Kidney (tissue), 14 donors: ENCODE results near the gene APOE. TPM values are rescaled to one million over a fixed set of nuclear protein-coding genes. Genes with fewer than 3 reads are reported as not detected.

Experiments used
- DNase-seq, 5 donors: peaks; one replicate each; pipeline ENCODE4 v3.0.0-alpha.2; 2013 to 2020
- FAIRE-seq: peaks from 2 replicates; lab custom pipeline; 2012; peaks lifted over from hg19 to GRCh38; lab: Jason Lieb, UNC
- H3K27ac ChIP-seq, 2 donors: one replicate each; pipeline ENCODE4 v1.7.0; 2013; ENCODE audit warnings: low read depth in 2 of 2, low read length in 2 of 2, inconsistent platforms in 1 of 2
- H3K27me3 ChIP-seq: one replicate; pipeline ENCODE4 v1.7.1; 2013; ENCODE audit warnings: low read length, inconsistent platforms; ENCODE audit not compliant: control insufficient read depth, insufficient read depth
- H3K36me3 ChIP-seq, 3 donors: one replicate each; pipeline versions ENCODE4 v1.7.0 to v1.7.1; 2013; ENCODE audit warnings: low read length in 3 of 3, control low read depth in 1 of 3, inconsistent platforms in 1 of 3; ENCODE audit not compliant: insufficient read depth in 3 of 3, control insufficient read depth in 2 of 3
- H3K4me1 ChIP-seq, 3 donors: one replicate each; pipeline versions ENCODE4 v1.7.0 to v1.7.1; 2013; ENCODE audit warnings: low read length in 3 of 3, inconsistent platforms in 1 of 3, low read depth in 1 of 3; ENCODE audit not compliant: control insufficient read depth in 2 of 3, insufficient read depth in 2 of 3
- H3K4me3 ChIP-seq, 3 donors: one replicate each; pipeline versions ENCODE4 v1.7.0 to v1.8.1; 2013; ENCODE audit warnings: low read length in 3 of 3, control low read depth in 1 of 3, inconsistent platforms in 1 of 3
- H3K9ac ChIP-seq, 3 donors: one replicate each; pipeline versions ENCODE4 v1.7.0 to v1.7.1; 2013; ENCODE audit warnings: low read length in 3 of 3, control low read depth in 1 of 3, inconsistent platforms in 1 of 3
- H3K9me3 ChIP-seq, 3 donors: one replicate each; pipeline versions ENCODE4 v1.7.0 to v1.7.1; 2013; ENCODE audit warnings: low read length in 3 of 3, control low read depth in 1 of 3, inconsistent platforms in 1 of 3; ENCODE audit not compliant: control insufficient read depth in 2 of 3, insufficient read depth in 1 of 3
- CTCF ChIP-seq: IDR thresholded peaks from 3 replicates; pipeline ENCODE4 v1.5.1; 2012; ENCODE audit warnings: mild to moderate bottlenecking, moderate library complexity, borderline replicate concordance; ENCODE audit not compliant: insufficient read depth; ENCODE audit errors: extremely low read depth
- intact Hi-C: fragments of 100-400 bp; cut with DNase I; formaldehyde crosslinking; loops from one replicate; pipeline ENCODE4 v1.11.1; 2022
- polyA plus RNA-seq: library from polyadenylated mRNA; stranded (reverse); fragments of 350-450 nt; fragmentation: Illumina TruSeq; extraction: RNeasy Lipid Tissue Mini Kit (QIAGEN cat#74804); gene quantifications from one replicate; pipeline ENCODE4 v1.2.3, GENCODE V29; 2014; ENCODE audit warnings: low read depth, low replicate concordance; ENCODE audit not compliant: insufficient read depth
- total RNA-seq: library from RNA; stranded (reverse); fragmentation: NEBNext Ultra II Directional; extraction: Animal tissue kit (Norgen Biotek cat#: 25700); gene quantifications from one replicate; pipeline ENCODE4 v1.2.1, GENCODE V29; 2021
- donor health status: control.
- donor health status: control.
- donor health status: control.
- donor health status: control.
- donor health status: control.
- donor health status: DM: yes; HTN: yes; CAD: no.
- donor health status: Normal renal cell carcinoma (clear cell type).

Gene APOE
- total and polyA plus RNA-seq, 2 donors from 2014 or later, result 122 to 2,837 TPM

DNA sequence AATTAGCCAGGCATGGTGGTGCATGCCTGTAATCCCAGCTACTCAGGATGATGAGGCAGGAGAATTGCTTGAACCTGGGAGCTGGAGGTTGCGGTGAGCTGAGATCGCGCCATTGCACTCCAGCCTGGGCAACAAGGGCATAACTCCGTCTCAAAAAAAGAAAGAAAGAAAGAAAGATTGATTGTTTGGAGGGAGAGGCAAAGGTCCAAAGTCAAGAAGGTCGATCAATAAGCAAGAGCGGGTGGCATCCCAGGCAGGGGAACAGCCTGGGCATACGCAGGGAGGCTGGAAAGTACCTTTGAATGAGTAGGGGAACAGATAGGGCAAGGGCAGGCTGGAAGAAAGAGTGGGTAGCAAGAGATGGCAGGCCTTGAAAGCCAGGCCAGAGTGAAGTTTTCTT, 24.5 kb downstream of the APOE start:
- no peak overlapping the region for H3K27ac ChIP-seq
- no peak for FAIRE-seq
- H3K4me1 ChIP-seq, result no peaks in the 10 kb centered on the region
- intact Hi-C loops, result no loop called here
- no peak for DNase-seq
- no peak for TF ChIP-seq CTCF
- H3K9ac ChIP-seq, result no peak overlapping the region
- no peak overlapping the region for H3K4me3 ChIP-seq
- H3K27me3 ChIP-seq, result no peaks in the 10 kb centered on the region
- H3K36me3 ChIP-seq, result no peaks in the 10 kb centered on the region
- H3K9me3 ChIP-seq, result no peaks in the 10 kb centered on the region

- Histone ChIP-seq H3K27me3 (no peaks in the 10 kb centered on the region), H3K27ac (no peak overlapping the region), H3K36me3 (no peaks in the 10 kb centered on the region), H3K4me3 (no peak overlapping the region), H3K4me1 (peaks cover 0 to 2% (median 0%) of the 10 kb centered on the region in 3 donors), H3K9me3 (no peaks in the 10 kb centered on the region), H3K9ac (no peak overlapping the region)
- DNase-seq, result no peak
- no peak for FAIRE-seq
- intact Hi-C loops, result no loop called here
- TF ChIP-seq CTCF, result no peak
These were observed 25.9 kb downstream of the APOE start for GRCh38 chr19:44931541-44931940.

DNA sequence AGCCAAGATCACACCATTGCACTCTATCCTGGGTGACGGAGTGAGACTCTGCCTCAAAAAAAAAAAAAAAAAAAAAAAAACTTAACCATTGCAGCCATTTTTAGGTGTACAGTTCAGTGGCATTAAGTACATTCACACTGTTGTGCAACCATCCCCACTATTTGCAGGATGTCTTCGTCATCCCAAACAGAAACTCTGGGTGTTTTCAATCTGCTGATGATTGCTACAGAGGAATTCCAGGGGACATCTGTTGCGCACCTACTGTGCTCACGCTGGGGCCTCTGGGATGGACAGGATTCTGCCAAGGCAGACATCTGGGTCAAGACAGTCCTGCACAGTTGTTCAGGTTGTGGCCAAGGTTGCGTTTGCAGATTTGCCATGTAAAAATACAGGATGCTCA, 34.1 kb downstream of the APOE start:
- H3K9ac ChIP-seq, result no peak overlapping the region
- no peak for TF ChIP-seq CTCF
- H3K4me1 ChIP-seq, result peaks cover 0 to 2% (median 0%) of the 10 kb centered on the region in 3 donors
- H3K36me3 ChIP-seq, result no peaks in the 10 kb centered on the region
- no peaks in the 10 kb centered on the region for H3K9me3 ChIP-seq
- no peaks in the 10 kb centered on the region for H3K27me3 ChIP-seq
- no peak for FAIRE-seq
- intact Hi-C loops, result no loop called here
- H3K27ac ChIP-seq, result no peak overlapping the region
- no peak overlapping the region for H3K4me3 ChIP-seq
- no peak for DNase-seq

- H3K36me3 ChIP-seq, result no peaks in the 10 kb centered on the region
- intact Hi-C loops, result no loop called here
- TF ChIP-seq CTCF, result no peak
- FAIRE-seq (no peak), DNase-seq (no peak)
- H3K4me1 ChIP-seq, result no peaks in the 10 kb centered on the region
- no peaks in the 10 kb centered on the region for H3K27me3 ChIP-seq
- no peak within 1 kb of the TSS for H3K9ac ChIP-seq
- H3K4me3 ChIP-seq, result no peak within 1 kb of the TSS
- H3K27ac ChIP-seq, result no peak within 1 kb of the TSS
- no peaks in the 10 kb centered on the region for H3K9me3 ChIP-seq
These were observed 36.5 kb downstream of the APOE start, which contains the start of gene APOC4 for GRCh38 chr19:44942067-44942571. Gene APOC4, plus strand, starts transcription at chr19:44942237. Its CDS starts 41 bp downstream, at chr19:44942278.
